Activated CD4-positive, alpha-beta memory T cell treated with anti-CD3 and anti-CD28 coated beads, Interleukin-2, amount 10 ng/mL, durations not matched to agents 7 days and 5 days (primary cell): ENCODE data around the gene DMP1. TPM values are rescaled to one million over a fixed set of nuclear protein-coding genes. Genes with fewer than 3 reads are reported as not detected.

Experiments
- CTCF ChIA-PET: fragments of 350-600 bp; sonication (Branson Sonifier 250); formaldehyde crosslinking; loops from one replicate; lab custom pipeline; 2021; ENCODE audit warnings: antibody characterized with exemption, inconsistent platforms; lab: Charles Lee
- POLR2A ChIA-PET: fragments of 350-600 bp; sonication (Branson Sonifier 250); formaldehyde crosslinking; loops from one replicate; lab custom pipeline; 2021; ENCODE audit warnings: antibody characterized with exemption; lab: Charles Lee
- DNase-seq: peaks from one replicate; pipeline ENCODE4 v3.0.0-alpha.2; 2020
- H3K27ac Mint-ChIP-seq: one replicate; pipeline ENCODE4 v1.8.0; 2021; ENCODE audit warnings: mild to moderate bottlenecking, mixed read lengths
- H3K27me3 Mint-ChIP-seq: one replicate; pipeline ENCODE4 v1.8.0; 2021; ENCODE audit warnings: mixed read lengths
- H3K36me3 Mint-ChIP-seq: one replicate; pipeline ENCODE4 v1.8.0; 2021; ENCODE audit warnings: low read depth, mixed read lengths
- H3K4me1 Mint-ChIP-seq: one replicate; pipeline ENCODE4 v1.8.0; 2021; ENCODE audit warnings: mixed read lengths
- H3K4me3 Mint-ChIP-seq: one replicate; pipeline ENCODE4 v1.8.0; 2021; ENCODE audit warnings: mild to moderate bottlenecking, mixed read lengths
- H3K9me3 Mint-ChIP-seq: one replicate; pipeline ENCODE4 v1.8.0; 2021; ENCODE audit warnings: mixed read lengths
- total RNA-seq, 2 experiments: library from RNA; stranded (reverse); gene quantifications; one replicate each; pipeline ENCODE4 v1.2.3, GENCODE V29; 2021

Gene DMP1
- total RNA-seq, result not detected

- Mint-ChIP-seq H3K27me3 (peaks cover 7% of the 10 kb centered on the region), H3K4me3 (no peak within 1 kb of the TSS), H3K9me3 (no peaks in the 10 kb centered on the region), H3K36me3 (no peaks in the 10 kb centered on the region), H3K4me1 (no peaks in the 10 kb centered on the region), H3K27ac (no peak within 1 kb of the TSS)
- no peak for DNase-seq
- ChIA-PET POLR2A (no interaction called here), CTCF (no interaction called here)
Observed at GRCh38 chr4:87649980-87650379, at the start of gene DMP1. TSS of gene DMP1 (plus strand) at chr4:87650280. CDS start at chr4:87656493, 6,213 bp downstream.

GRCh38 chr4:87601361-87601760, 48.7 kb upstream of the DMP1 start:
- ChIA-PET POLR2A (no interaction called here), CTCF (no interaction called here)
- H3K27ac Mint-ChIP-seq, result no peak overlapping the region
- H3K9me3 Mint-ChIP-seq, result no peaks in the 10 kb centered on the region
- no peak for DNase-seq
- peaks cover 32% of the 10 kb centered on the region for H3K27me3 Mint-ChIP-seq
- no peaks in the 10 kb centered on the region for H3K4me1 Mint-ChIP-seq
- no peaks in the 10 kb centered on the region for H3K36me3 Mint-ChIP-seq
- no peak overlapping the region for H3K4me3 Mint-ChIP-seq

GRCh38 chr4:87608229-87608628, 41.9 kb upstream of the DMP1 start, which contains the start of gene DSPP:
TSS of gene DSPP (plus strand) at chr4:87608529. CDS start at chr4:87610909, 2,380 bp downstream.
- H3K36me3 Mint-ChIP-seq, result no peaks in the 10 kb centered on the region
- no peak within 1 kb of the TSS for H3K27ac Mint-ChIP-seq
- ChIA-PET CTCF (no interaction called here), POLR2A (no interaction called here)
- H3K4me1 Mint-ChIP-seq, result peaks cover 2% of the 10 kb centered on the region
- H3K9me3 Mint-ChIP-seq, result no peaks in the 10 kb centered on the region
- no peak for DNase-seq
- H3K27me3 Mint-ChIP-seq, result peaks cover 6% of the 10 kb centered on the region
- H3K4me3 Mint-ChIP-seq, result no peak within 1 kb of the TSS

GRCh38 chr4:87614292-87614890, 35.7 kb upstream of the DMP1 start:
- DNase-seq, result no peak
- Mint-ChIP-seq H3K36me3 (no peaks in the 10 kb centered on the region), H3K4me1 (no peaks in the 10 kb centered on the region), H3K27me3 (peaks cover 5% of the 10 kb centered on the region), H3K27ac (no peak overlapping the region), H3K4me3 (no peak overlapping the region), H3K9me3 (no peaks in the 10 kb centered on the region)
- CTCF ChIA-PET, result no interaction called here
- POLR2A ChIA-PET, result no interaction called here

GRCh38 chr4:87616268-87616667, 33.8 kb upstream of the DMP1 start:
- no peaks in the 10 kb centered on the region for H3K4me1 Mint-ChIP-seq
- no peak overlapping the region for H3K27ac Mint-ChIP-seq
- no peaks in the 10 kb centered on the region for H3K9me3 Mint-ChIP-seq
- no peak overlapping the region for H3K4me3 Mint-ChIP-seq
- ChIA-PET CTCF (no interaction called here), POLR2A (no interaction called here)
- peaks cover 8% of the 10 kb centered on the region for H3K27me3 Mint-ChIP-seq
- H3K36me3 Mint-ChIP-seq, result no peaks in the 10 kb centered on the region
- no peak for DNase-seq

- H3K9me3 Mint-ChIP-seq, result no peaks in the 10 kb centered on the region
- ChIA-PET CTCF (no interaction called here), POLR2A (no interaction called here)
- H3K4me3 Mint-ChIP-seq, result no peak overlapping the region
- no peaks in the 10 kb centered on the region for H3K4me1 Mint-ChIP-seq
- H3K27me3 Mint-ChIP-seq, result peaks cover 6% of the 10 kb centered on the region
- DNase-seq, result no peak
- no peaks in the 10 kb centered on the region for H3K36me3 Mint-ChIP-seq
- H3K27ac Mint-ChIP-seq, result no peak overlapping the region
Observed at GRCh38 chr4:87620086-87620485, 30.0 kb upstream of the DMP1 start.

- Mint-ChIP-seq H3K27ac (no peak overlapping the region), H3K27me3 (peaks cover 6% of the 10 kb centered on the region), H3K4me3 (no peak overlapping the region), H3K4me1 (no peaks in the 10 kb centered on the region), H3K36me3 (no peaks in the 10 kb centered on the region), H3K9me3 (no peaks in the 10 kb centered on the region)
- DNase-seq, result no peak
- ChIA-PET POLR2A (no interaction called here), CTCF (no interaction called here)
Observed at GRCh38 chr4:87620491-87620890, 29.6 kb upstream of the DMP1 start.

- ChIA-PET POLR2A (no interaction called here), CTCF (no interaction called here)
- Mint-ChIP-seq H3K27ac (no peak overlapping the region), H3K4me1 (no peaks in the 10 kb centered on the region), H3K9me3 (no peaks in the 10 kb centered on the region), H3K36me3 (no peaks in the 10 kb centered on the region), H3K4me3 (no peak overlapping the region), H3K27me3 (peaks cover 6% of the 10 kb centered on the region)
- no peak for DNase-seq
Observed at GRCh38 chr4:87622303-87622702, 27.8 kb upstream of the DMP1 start.

- no peak overlapping the region for H3K27ac Mint-ChIP-seq
- ChIA-PET POLR2A (no interaction called here), CTCF (no interaction called here)
- H3K36me3 Mint-ChIP-seq, result no peaks in the 10 kb centered on the region
- H3K4me3 Mint-ChIP-seq, result no peak overlapping the region
- no peaks in the 10 kb centered on the region for H3K9me3 Mint-ChIP-seq
- no peak for DNase-seq
- no peaks in the 10 kb centered on the region for H3K4me1 Mint-ChIP-seq
- peaks cover 5% of the 10 kb centered on the region for H3K27me3 Mint-ChIP-seq
Observed at GRCh38 chr4:87624698-87625097, 25.4 kb upstream of the DMP1 start.

GRCh38 chr4:87631668-87632067, 18.4 kb upstream of the DMP1 start:
- no peak for DNase-seq
- ChIA-PET POLR2A (no interaction called here), CTCF (no interaction called here)
- H3K27me3 Mint-ChIP-seq, result peaks cover 6% of the 10 kb centered on the region
- H3K36me3 Mint-ChIP-seq, result no peaks in the 10 kb centered on the region
- H3K27ac Mint-ChIP-seq, result no peak overlapping the region
- H3K4me1 Mint-ChIP-seq, result no peaks in the 10 kb centered on the region
- H3K9me3 Mint-ChIP-seq, result no peaks in the 10 kb centered on the region
- H3K4me3 Mint-ChIP-seq, result no peak overlapping the region

GRCh38 chr4:87632469-87632868, 17.6 kb upstream of the DMP1 start:
- no peaks in the 10 kb centered on the region for H3K4me1 Mint-ChIP-seq
- CTCF ChIA-PET, result no interaction called here
- peaks cover 8% of the 10 kb centered on the region for H3K27me3 Mint-ChIP-seq
- H3K9me3 Mint-ChIP-seq, result no peaks in the 10 kb centered on the region
- no peaks in the 10 kb centered on the region for H3K36me3 Mint-ChIP-seq
- POLR2A ChIA-PET, result no interaction called here
- H3K27ac Mint-ChIP-seq, result no peak overlapping the region
- no peak for DNase-seq
- H3K4me3 Mint-ChIP-seq, result no peak overlapping the region

- POLR2A ChIA-PET, result no interaction called here
- CTCF ChIA-PET, result no interaction called here
- Mint-ChIP-seq H3K4me3 (no peak overlapping the region), H3K4me1 (no peaks in the 10 kb centered on the region), H3K27me3 (peaks cover 9% of the 10 kb centered on the region), H3K27ac (no peak overlapping the region), H3K36me3 (no peaks in the 10 kb centered on the region), H3K9me3 (no peaks in the 10 kb centered on the region)
- DNase-seq, result no peak
Observed at GRCh38 chr4:87633243-87633642, 16.8 kb upstream of the DMP1 start.

- H3K36me3 Mint-ChIP-seq, result no peaks in the 10 kb centered on the region
- CTCF ChIA-PET, result no interaction called here
- DNase-seq, result no peak
- H3K4me3 Mint-ChIP-seq, result no peak overlapping the region
- no peak overlapping the region for H3K27ac Mint-ChIP-seq
- POLR2A ChIA-PET, result no interaction called here
- no peaks in the 10 kb centered on the region for H3K4me1 Mint-ChIP-seq
- no peaks in the 10 kb centered on the region for H3K9me3 Mint-ChIP-seq
- peaks cover 16% of the 10 kb centered on the region for H3K27me3 Mint-ChIP-seq
Observed at GRCh38 chr4:87644286-87644685, 5.8 kb upstream of the DMP1 start.

GRCh38 chr4:87650938-87651337, 858 bp downstream of the DMP1 start:
- no peaks in the 10 kb centered on the region for H3K9me3 Mint-ChIP-seq
- ChIA-PET CTCF (no interaction called here), POLR2A (no interaction called here)
- H3K4me1 Mint-ChIP-seq, result no peaks in the 10 kb centered on the region
- H3K27ac Mint-ChIP-seq, result no peak overlapping the region
- H3K4me3 Mint-ChIP-seq, result no peak overlapping the region
- peaks cover 7% of the 10 kb centered on the region for H3K27me3 Mint-ChIP-seq
- H3K36me3 Mint-ChIP-seq, result no peaks in the 10 kb centered on the region
- no peak for DNase-seq
